ENCODE results near the gene ZNF444.
"Not testable (repeated sequence)": the region's sequence is repeated elsewhere in the genome, so short reads cannot be mapped to it uniquely, and the experiment has no call there.

Gene ZNF444

GRCh38 chr19:56191115-56191514, 50.0 kb downstream of the ZNF444 start:
- Histone ChIP-seq H3K27me3 (ENCODE audit: control insufficient read depth, insufficient read depth, low read length) (no peaks in the 10 kb centered on the region), H3K9ac (ENCODE audit: low read length) (no peak overlapping the region), H3K4me1 (ENCODE audit: control insufficient read depth, insufficient read depth, low read length) (no peaks in the 10 kb centered on the region), H3K36me3 (ENCODE audit: control insufficient read depth, insufficient read depth, low read length) (no peaks in the 10 kb centered on the region), H3K4me3 (ENCODE audit: low read length) (no peak overlapping the region), H3K27ac (ENCODE audit: low read depth, low read length) (no peak overlapping the region)

GRCh38 chr19:56191711-56192110, 50.6 kb downstream of the ZNF444 start:
- Histone ChIP-seq H3K27ac (ENCODE audit: low read depth, low read length) (no peak overlapping the region), H3K4me1 (ENCODE audit: control insufficient read depth, insufficient read depth, low read length) (no peaks in the 10 kb centered on the region), H3K4me3 (ENCODE audit: low read length) (no peak overlapping the region), H3K9ac (ENCODE audit: low read length) (no peak overlapping the region), H3K36me3 (ENCODE audit: control insufficient read depth, insufficient read depth, low read length) (no peaks in the 10 kb centered on the region), H3K27me3 (ENCODE audit: control insufficient read depth, insufficient read depth, low read length) (no peaks in the 10 kb centered on the region)

GRCh38 chr19:56193981-56194640, 53.0 kb downstream of the ZNF444 start:
- Histone ChIP-seq H3K27ac (ENCODE audit: low read depth, low read length) (no peak overlapping the region), H3K9ac (ENCODE audit: low read length) (no peak overlapping the region), H3K4me3 (ENCODE audit: low read length) (no peak overlapping the region), H3K27me3 (ENCODE audit: control insufficient read depth, insufficient read depth, low read length) (no peaks in the 10 kb centered on the region), H3K4me1 (ENCODE audit: control insufficient read depth, insufficient read depth, low read length) (no peaks in the 10 kb centered on the region), H3K36me3 (ENCODE audit: control insufficient read depth, insufficient read depth, low read length) (no peaks in the 10 kb centered on the region)

- H3K27ac ChIP-seq (ENCODE audit: low read depth, low read length); H3K9ac ChIP-seq (ENCODE audit: low read length); H3K4me1 ChIP-seq (ENCODE audit: control insufficient read depth, insufficient read depth, low read length); H3K27me3 ChIP-seq (ENCODE audit: control insufficient read depth, insufficient read depth, low read length); H3K36me3 ChIP-seq (ENCODE audit: control insufficient read depth, insufficient read depth, low read length); H3K4me3 ChIP-seq (ENCODE audit: low read length): not testable (repeated sequence)
Observed at GRCh38 chr19:56197646-56198045, 56.6 kb downstream of the ZNF444 start, which contains the start of gene ZSCAN5B. ZSCAN5B (minus strand) TSS chr19:56197783; CDS start chr19:56193052, 4,731 bp downstream.

GRCh38 chr19:56199687-56200086, 58.6 kb downstream of the ZNF444 start:
- Histone ChIP-seq H3K27ac (ENCODE audit: low read depth, low read length) (no peak overlapping the region), H3K9ac (ENCODE audit: low read length) (no peak overlapping the region), H3K4me3 (ENCODE audit: low read length) (no peak overlapping the region), H3K36me3 (ENCODE audit: control insufficient read depth, insufficient read depth, low read length) (no peaks in the 10 kb centered on the region), H3K4me1 (ENCODE audit: control insufficient read depth, insufficient read depth, low read length) (no peaks in the 10 kb centered on the region), H3K27me3 (ENCODE audit: control insufficient read depth, insufficient read depth, low read length) (no peaks in the 10 kb centered on the region)

- Histone ChIP-seq H3K4me1 (ENCODE audit: control insufficient read depth, insufficient read depth, low read length) (no peaks in the 10 kb centered on the region), H3K9ac (ENCODE audit: low read length) (no peak within 1 kb of the TSS), H3K36me3 (ENCODE audit: control insufficient read depth, insufficient read depth, low read length) (no peaks in the 10 kb centered on the region), H3K27me3 (ENCODE audit: control insufficient read depth, insufficient read depth, low read length) (no peaks in the 10 kb centered on the region), H3K4me3 (ENCODE audit: low read length) (no peak within 1 kb of the TSS), H3K27ac (ENCODE audit: low read depth, low read length) (no peak within 1 kb of the TSS)
Observed at GRCh38 chr19:56201973-56202372, 60.9 kb downstream of the ZNF444 start, which contains the start of gene ZSCAN5C. ZSCAN5C (plus strand) TSS chr19:56202273; CDS start chr19:56205914, 3,641 bp downstream.

- H3K36me3 ChIP-seq (ENCODE audit: control insufficient read depth, insufficient read depth, low read length); H3K9ac ChIP-seq (ENCODE audit: low read length); H3K4me1 ChIP-seq (ENCODE audit: control insufficient read depth, insufficient read depth, low read length); H3K27ac ChIP-seq (ENCODE audit: low read depth, low read length); H3K4me3 ChIP-seq (ENCODE audit: low read length); H3K27me3 ChIP-seq (ENCODE audit: control insufficient read depth, insufficient read depth, low read length): not testable (repeated sequence)
Observed at GRCh38 chr19:56207581-56207980, 66.5 kb downstream of the ZNF444 start.

GRCh38 chr19:56209091-56209490, 68.0 kb downstream of the ZNF444 start:
- Histone ChIP-seq H3K4me3 (ENCODE audit: low read length) (no peak overlapping the region), H3K36me3 (ENCODE audit: control insufficient read depth, insufficient read depth, low read length) (no peaks in the 10 kb centered on the region), H3K27ac (ENCODE audit: low read depth, low read length) (no peak overlapping the region), H3K27me3 (ENCODE audit: control insufficient read depth, insufficient read depth, low read length) (no peaks in the 10 kb centered on the region), H3K4me1 (ENCODE audit: control insufficient read depth, insufficient read depth, low read length) (no peaks in the 10 kb centered on the region), H3K9ac (ENCODE audit: low read length) (no peak overlapping the region)

GRCh38 chr19:56210036-56210435, 68.9 kb downstream of the ZNF444 start:
- H3K4me3 ChIP-seq (ENCODE audit: low read length); H3K27me3 ChIP-seq (ENCODE audit: control insufficient read depth, insufficient read depth, low read length); H3K4me1 ChIP-seq (ENCODE audit: control insufficient read depth, insufficient read depth, low read length); H3K9ac ChIP-seq (ENCODE audit: low read length); H3K27ac ChIP-seq (ENCODE audit: low read depth, low read length); H3K36me3 ChIP-seq (ENCODE audit: control insufficient read depth, insufficient read depth, low read length): not testable (repeated sequence)

All from rectal smooth muscle tissue (tissue), 1 donor.